ENCODE measurements around the gene RTN4RL2.

RTN4RL2 gene

GRCh38 chr11:57460022-57460757 is at the start of gene RTN4RL2:
TSS of gene RTN4RL2 (plus strand) at chr11:57460528. CDS start at chr11:57460866, 338 bp downstream.
- H3K36me3 ChIP-seq (ENCODE audit: insufficient read depth, low read depth, low read length) = no peaks in the 10 kb centered on the region
- H3K9ac ChIP-seq (ENCODE audit: low read depth, low read length) = peak within 1 kb of the TSS; percentile 69; the same call in 1 of the 2 replicates
- H3K9me3 ChIP-seq (ENCODE audit: insufficient read depth, low read depth, low read length) = no peaks in the 10 kb centered on the region
- H3K4me3 ChIP-seq (ENCODE audit: low read length) = peak within 1 kb of the TSS; percentile 61
- H3K27me3 ChIP-seq (ENCODE audit: insufficient read depth, low read length) = peaks cover 80% of the 10 kb centered on the region
- peaks cover 34% of the 10 kb centered on the region for H3K4me1 ChIP-seq (ENCODE audit: insufficient read depth, low read length)
- no peak within 1 kb of the TSS for H3K27ac ChIP-seq (ENCODE audit: low read length)

DNA sequence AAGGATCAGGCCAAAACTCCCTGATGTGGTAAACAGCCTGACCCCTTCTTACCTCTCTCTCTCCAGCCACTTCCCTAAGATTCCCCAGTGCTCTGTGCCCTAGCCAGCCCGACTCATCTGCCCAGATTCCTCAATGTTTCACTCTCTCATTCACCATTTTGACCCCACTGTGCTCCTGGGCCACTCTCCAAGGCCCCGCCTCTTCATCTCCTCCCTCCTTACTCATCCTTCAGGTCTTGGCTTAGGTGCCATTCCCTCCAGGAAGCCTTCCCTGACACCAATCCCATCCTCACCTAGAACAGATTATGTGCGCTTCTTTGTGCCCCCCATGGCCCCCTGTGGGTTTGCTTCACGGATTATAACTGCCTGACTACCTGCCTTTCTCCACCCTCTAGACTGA is 46.6 kb upstream of the RTN4RL2 start:
- H3K27ac ChIP-seq (ENCODE audit: low read length) = no peak overlapping the region
- H3K4me3 ChIP-seq (ENCODE audit: low read length) = no peak overlapping the region
- no peak overlapping the region for H3K9ac ChIP-seq (ENCODE audit: low read depth, low read length)
- H3K36me3 ChIP-seq (ENCODE audit: insufficient read depth, low read depth, low read length) = peaks cover 82% of the 10 kb centered on the region
- no peaks in the 10 kb centered on the region for H3K27me3 ChIP-seq (ENCODE audit: insufficient read depth, low read length)
- no peaks in the 10 kb centered on the region for H3K4me1 ChIP-seq (ENCODE audit: insufficient read depth, low read length)
- H3K9me3 ChIP-seq (ENCODE audit: insufficient read depth, low read depth, low read length) = no peaks in the 10 kb centered on the region

DNA sequence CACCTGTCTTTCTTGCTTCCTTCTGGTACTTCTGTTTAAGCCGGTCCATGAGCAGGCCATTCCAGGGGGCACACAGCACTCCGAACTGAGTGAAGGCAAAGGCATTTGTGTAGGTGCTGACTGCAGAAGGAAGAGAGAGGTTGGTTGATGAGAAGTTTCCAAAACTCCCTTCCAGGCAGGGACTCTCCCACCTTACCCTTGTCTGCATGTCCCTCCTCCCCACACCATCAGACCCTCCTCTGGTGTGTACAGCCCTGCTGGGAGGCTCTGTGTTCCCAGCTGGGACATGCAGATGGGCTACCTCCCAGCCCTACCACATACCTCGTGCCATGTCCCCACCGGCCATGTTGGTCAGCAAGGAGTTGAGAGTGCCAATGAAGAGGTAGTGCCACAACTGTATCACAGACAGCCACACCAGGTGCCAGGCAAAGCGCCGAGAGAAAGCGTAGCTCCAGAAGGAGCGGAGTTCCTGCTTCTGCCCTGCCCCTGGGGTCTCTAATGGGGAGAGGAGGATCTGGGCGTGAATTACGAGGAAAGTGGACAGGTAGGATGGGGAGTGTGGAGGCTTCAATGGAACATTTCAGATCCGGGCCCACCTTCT is 45.6 kb upstream of the RTN4RL2 start:
- no peak overlapping the region for H3K27ac ChIP-seq (ENCODE audit: low read length)
- H3K36me3 ChIP-seq (ENCODE audit: insufficient read depth, low read depth, low read length) = peaks cover 72% of the 10 kb centered on the region
- H3K4me3 ChIP-seq (ENCODE audit: low read length) = no peak overlapping the region
- no peaks in the 10 kb centered on the region for H3K4me1 ChIP-seq (ENCODE audit: insufficient read depth, low read length)
- no peaks in the 10 kb centered on the region for H3K9me3 ChIP-seq (ENCODE audit: insufficient read depth, low read depth, low read length)
- H3K9ac ChIP-seq (ENCODE audit: low read depth, low read length) = no peak overlapping the region
- H3K27me3 ChIP-seq (ENCODE audit: insufficient read depth, low read length) = no peaks in the 10 kb centered on the region

- Histone ChIP-seq H3K36me3 (ENCODE audit: insufficient read depth, low read depth, low read length) (peaks cover 72% of the 10 kb centered on the region), H3K9me3 (ENCODE audit: insufficient read depth, low read depth, low read length) (no peaks in the 10 kb centered on the region), H3K4me1 (ENCODE audit: insufficient read depth, low read length) (no peaks in the 10 kb centered on the region), H3K4me3 (ENCODE audit: low read length) (no peak overlapping the region), H3K27ac (ENCODE audit: low read length) (no peak overlapping the region), H3K9ac (ENCODE audit: low read depth, low read length) (no peak overlapping the region), H3K27me3 (ENCODE audit: insufficient read depth, low read length) (no peaks in the 10 kb centered on the region)
Observed at GRCh38 chr11:57416436-57416835, 43.9 kb upstream of the RTN4RL2 start.

DNA sequence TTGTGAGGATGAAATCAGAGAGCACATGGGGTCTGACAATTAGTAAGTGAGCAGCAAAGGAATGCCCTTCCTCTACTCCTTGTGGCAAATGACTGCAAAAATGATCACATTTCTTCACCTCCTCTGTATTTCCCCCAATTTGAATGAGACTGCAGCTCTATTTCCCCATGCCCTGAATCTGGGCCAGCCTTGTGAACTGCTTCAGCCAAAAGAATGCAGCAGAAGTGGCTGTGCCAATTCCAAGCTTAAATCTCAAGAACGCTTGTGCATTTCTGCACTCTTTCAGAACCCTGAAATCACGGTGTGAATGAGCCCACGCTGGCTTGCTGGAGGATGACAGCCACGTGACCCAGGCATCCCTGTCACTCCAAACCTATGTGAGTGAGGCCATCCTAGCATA is 43.3 kb upstream of the RTN4RL2 start:
- H3K36me3 ChIP-seq (ENCODE audit: insufficient read depth, low read depth, low read length) = peaks cover 72% of the 10 kb centered on the region
- H3K27me3 ChIP-seq (ENCODE audit: insufficient read depth, low read length) = no peaks in the 10 kb centered on the region
- no peak overlapping the region for H3K27ac ChIP-seq (ENCODE audit: low read length)
- H3K4me1 ChIP-seq (ENCODE audit: insufficient read depth, low read length) = no peaks in the 10 kb centered on the region
- no peaks in the 10 kb centered on the region for H3K9me3 ChIP-seq (ENCODE audit: insufficient read depth, low read depth, low read length)
- no peak overlapping the region for H3K9ac ChIP-seq (ENCODE audit: low read depth, low read length)
- H3K4me3 ChIP-seq (ENCODE audit: low read length) = no peak overlapping the region

DNA sequence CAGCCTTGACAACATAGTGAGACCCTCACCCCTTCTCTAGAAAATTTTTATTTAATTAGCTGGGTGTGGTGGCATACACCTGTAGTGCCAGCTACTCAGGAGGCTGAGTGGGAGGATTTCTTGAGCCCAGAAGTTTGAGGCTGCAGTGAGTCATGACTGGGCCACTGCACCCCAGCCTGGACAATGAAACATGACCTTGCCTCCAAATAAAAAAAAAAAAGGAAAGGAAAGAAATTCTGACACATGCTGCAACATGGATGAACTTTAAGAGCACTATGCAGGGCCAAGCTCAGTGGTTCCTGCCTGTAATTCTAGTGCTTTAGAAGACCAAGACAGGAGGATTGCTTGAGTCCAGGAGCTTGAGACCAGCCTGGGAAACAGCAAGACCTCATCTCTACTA is 42.2 kb upstream of the RTN4RL2 start:
- no peaks in the 10 kb centered on the region for H3K27me3 ChIP-seq (ENCODE audit: insufficient read depth, low read length)
- no peak overlapping the region for H3K27ac ChIP-seq (ENCODE audit: low read length)
- no peak overlapping the region for H3K4me3 ChIP-seq (ENCODE audit: low read length)
- peaks cover 74% of the 10 kb centered on the region for H3K36me3 ChIP-seq (ENCODE audit: insufficient read depth, low read depth, low read length)
- H3K9me3 ChIP-seq (ENCODE audit: insufficient read depth, low read depth, low read length) = no peaks in the 10 kb centered on the region
- H3K4me1 ChIP-seq (ENCODE audit: insufficient read depth, low read length) = no peaks in the 10 kb centered on the region
- no peak overlapping the region for H3K9ac ChIP-seq (ENCODE audit: low read depth, low read length)

DNA sequence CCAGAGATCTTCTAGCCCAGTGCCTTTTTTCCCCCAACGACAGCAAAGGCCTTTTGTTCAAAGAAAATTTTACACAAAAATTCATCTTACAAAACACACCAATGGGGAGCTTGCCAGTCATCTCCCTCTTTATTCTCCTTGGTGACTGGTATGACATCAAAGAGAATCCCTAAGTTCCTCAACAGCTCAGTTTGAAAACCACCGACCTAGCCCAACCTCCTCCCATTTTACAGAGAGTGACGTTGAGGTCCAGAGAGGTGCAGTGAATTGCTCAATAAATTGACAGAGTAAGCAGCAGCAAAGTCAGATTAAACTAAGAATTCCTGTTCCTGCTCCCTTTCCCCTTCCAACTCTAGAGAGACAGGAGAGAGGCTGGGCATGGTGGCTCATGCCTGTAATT is 41.2 kb upstream of the RTN4RL2 start:
- H3K27me3 ChIP-seq (ENCODE audit: insufficient read depth, low read length) = no peaks in the 10 kb centered on the region
- H3K9ac ChIP-seq (ENCODE audit: low read depth, low read length) = no peak overlapping the region
- H3K27ac ChIP-seq (ENCODE audit: low read length) = no peak overlapping the region
- H3K4me3 ChIP-seq (ENCODE audit: low read length) = no peak overlapping the region
- H3K4me1 ChIP-seq (ENCODE audit: insufficient read depth, low read length) = no peaks in the 10 kb centered on the region
- H3K36me3 ChIP-seq (ENCODE audit: insufficient read depth, low read depth, low read length) = peaks cover 72% of the 10 kb centered on the region
- H3K9me3 ChIP-seq (ENCODE audit: insufficient read depth, low read depth, low read length) = no peaks in the 10 kb centered on the region

- Histone ChIP-seq H3K9ac (ENCODE audit: low read depth, low read length) (no peak overlapping the region), H3K9me3 (ENCODE audit: insufficient read depth, low read depth, low read length) (no peaks in the 10 kb centered on the region), H3K27me3 (ENCODE audit: insufficient read depth, low read length) (peaks cover 6% of the 10 kb centered on the region), H3K4me3 (ENCODE audit: low read length) (no peak overlapping the region), H3K27ac (ENCODE audit: low read length) (no peak overlapping the region), H3K4me1 (ENCODE audit: insufficient read depth, low read length) (peaks cover 3% of the 10 kb centered on the region), H3K36me3 (ENCODE audit: insufficient read depth, low read depth, low read length) (peaks cover 67% of the 10 kb centered on the region)
Observed at GRCh38 chr11:57421066-57421465, 39.3 kb upstream of the RTN4RL2 start.

DNA sequence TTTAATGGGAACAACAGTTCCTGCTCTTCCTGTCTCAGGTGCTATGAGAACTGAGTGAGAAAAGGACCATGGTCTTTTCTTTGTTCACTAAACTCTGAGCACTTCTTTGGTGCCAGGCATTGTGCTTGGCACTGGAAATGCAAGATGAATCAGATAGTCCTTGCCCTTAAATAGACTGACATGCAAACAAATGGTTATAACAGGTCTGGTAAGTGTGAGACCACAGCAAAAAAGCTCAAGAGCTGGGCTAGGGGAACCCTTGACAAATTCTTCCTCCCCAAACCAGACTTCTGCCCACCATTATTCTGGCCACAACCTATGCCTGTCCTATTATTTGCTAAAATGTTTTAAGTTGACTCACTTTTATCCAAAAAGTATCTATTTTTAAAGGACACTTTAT is 38.5 kb upstream of the RTN4RL2 start:
- no peaks in the 10 kb centered on the region for H3K9me3 ChIP-seq (ENCODE audit: insufficient read depth, low read depth, low read length)
- H3K27ac ChIP-seq (ENCODE audit: low read length) = no peak overlapping the region
- H3K4me3 ChIP-seq (ENCODE audit: low read length) = no peak overlapping the region
- peaks cover 13% of the 10 kb centered on the region for H3K27me3 ChIP-seq (ENCODE audit: insufficient read depth, low read length)
- H3K36me3 ChIP-seq (ENCODE audit: insufficient read depth, low read depth, low read length) = peaks cover 60% of the 10 kb centered on the region
- H3K4me1 ChIP-seq (ENCODE audit: insufficient read depth, low read length) = peaks cover 8% of the 10 kb centered on the region
- no peak overlapping the region for H3K9ac ChIP-seq (ENCODE audit: low read depth, low read length)

- Histone ChIP-seq H3K4me3 (ENCODE audit: low read length) (no peak overlapping the region), H3K4me1 (ENCODE audit: insufficient read depth, low read length) (peaks cover 8% of the 10 kb centered on the region), H3K9me3 (ENCODE audit: insufficient read depth, low read depth, low read length) (no peaks in the 10 kb centered on the region), H3K36me3 (ENCODE audit: insufficient read depth, low read depth, low read length) (peaks cover 51% of the 10 kb centered on the region), H3K9ac (ENCODE audit: low read depth, low read length) (no peak overlapping the region), H3K27ac (ENCODE audit: low read length) (no peak overlapping the region), H3K27me3 (ENCODE audit: insufficient read depth, low read length) (peaks cover 14% of the 10 kb centered on the region)
Observed at GRCh38 chr11:57422669-57423068, 37.7 kb upstream of the RTN4RL2 start.

DNA sequence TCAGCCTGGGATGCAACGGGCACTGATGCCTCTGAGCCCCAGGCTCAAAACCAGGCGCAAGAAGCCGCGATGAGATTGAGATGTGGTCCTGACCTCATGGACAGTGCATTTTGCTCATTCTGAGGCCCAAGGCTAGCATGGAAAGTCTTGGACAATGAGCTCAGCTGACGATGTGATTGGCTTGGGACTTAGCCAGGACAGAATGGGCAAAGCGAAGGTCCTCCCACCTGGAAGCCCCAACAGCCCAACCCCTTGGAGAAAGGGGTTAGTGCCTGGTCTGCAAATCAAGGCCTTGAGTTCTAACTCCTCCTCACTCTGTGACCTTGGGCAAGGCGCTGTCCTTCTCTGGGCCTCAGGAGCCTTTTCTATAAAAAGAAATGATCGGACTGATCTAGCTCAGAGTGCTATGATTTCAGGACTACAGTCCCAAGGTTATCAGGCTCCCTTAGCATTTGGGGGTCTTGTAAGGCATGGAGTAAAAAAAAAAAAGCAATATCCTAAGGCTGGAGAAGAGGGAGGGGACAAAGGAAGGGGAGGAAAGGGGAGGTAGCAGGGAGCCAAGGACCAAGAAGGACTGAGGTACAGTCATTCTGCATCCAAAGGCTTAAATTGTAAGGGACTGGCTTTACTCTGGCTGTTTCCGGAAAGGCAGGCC is 36.1 kb upstream of the RTN4RL2 start:
- no peak overlapping the region for H3K4me3 ChIP-seq (ENCODE audit: low read length)
- H3K9me3 ChIP-seq (ENCODE audit: insufficient read depth, low read depth, low read length) = no peaks in the 10 kb centered on the region
- H3K27ac ChIP-seq (ENCODE audit: low read length) = no peak overlapping the region
- H3K27me3 ChIP-seq (ENCODE audit: insufficient read depth, low read length) = peaks cover 30% of the 10 kb centered on the region
- peaks cover 8% of the 10 kb centered on the region for H3K4me1 ChIP-seq (ENCODE audit: insufficient read depth, low read length)
- no peak overlapping the region for H3K9ac ChIP-seq (ENCODE audit: low read depth, low read length)
- peaks cover 44% of the 10 kb centered on the region for H3K36me3 ChIP-seq (ENCODE audit: insufficient read depth, low read depth, low read length)
